NCI-H446 (cell line): Measurements from ENCODE around the gene PRDX5.

Source experiments
- DNase-seq, 2 experiments: peaks; one replicate each; lab custom pipeline; 2025; lab: John Stamatoyannopoulos, UW

Gene PRDX5

DNA sequence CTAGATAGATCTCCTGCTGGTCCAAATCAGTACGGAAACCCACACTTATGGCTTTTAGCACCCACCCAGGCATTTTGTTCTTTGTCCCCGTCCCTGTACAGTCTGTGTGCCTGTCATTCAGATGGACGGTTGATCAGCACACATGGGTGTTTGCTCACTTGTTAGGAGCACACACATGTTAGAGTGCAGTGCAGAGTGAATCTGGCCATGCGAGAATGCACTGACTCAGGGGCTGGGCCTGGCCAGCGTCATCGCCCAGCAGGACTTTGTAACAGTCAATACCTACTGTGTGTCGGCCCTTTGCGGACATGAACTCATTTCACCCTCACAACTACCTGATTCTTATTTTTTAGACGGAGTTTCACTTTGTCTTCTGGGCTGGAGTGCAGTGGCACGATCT lies 44.4 kb downstream of the PRDX5 start:
- DNase-seq = no peak

DNA sequence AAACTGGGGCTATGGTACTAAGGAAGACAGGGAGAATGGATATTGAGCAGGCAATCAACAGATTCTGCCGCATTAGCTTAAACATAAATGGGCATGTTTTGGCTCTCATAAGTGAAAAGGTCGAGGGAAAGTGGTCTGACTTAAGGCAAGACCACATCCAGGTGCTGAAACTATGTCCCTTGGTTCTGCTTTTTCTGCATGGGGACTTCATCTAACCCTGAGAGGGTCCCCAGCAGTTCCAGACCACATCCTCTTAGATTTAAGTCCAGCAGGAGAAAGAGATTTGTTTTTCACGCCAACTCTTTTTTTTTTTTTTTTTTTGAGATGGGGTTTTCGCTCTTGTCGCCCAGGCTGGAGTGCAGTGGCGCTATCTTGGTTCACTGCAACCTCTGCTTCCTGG lies 46.5 kb downstream of the PRDX5 start:
- no peak for DNase-seq

DNA sequence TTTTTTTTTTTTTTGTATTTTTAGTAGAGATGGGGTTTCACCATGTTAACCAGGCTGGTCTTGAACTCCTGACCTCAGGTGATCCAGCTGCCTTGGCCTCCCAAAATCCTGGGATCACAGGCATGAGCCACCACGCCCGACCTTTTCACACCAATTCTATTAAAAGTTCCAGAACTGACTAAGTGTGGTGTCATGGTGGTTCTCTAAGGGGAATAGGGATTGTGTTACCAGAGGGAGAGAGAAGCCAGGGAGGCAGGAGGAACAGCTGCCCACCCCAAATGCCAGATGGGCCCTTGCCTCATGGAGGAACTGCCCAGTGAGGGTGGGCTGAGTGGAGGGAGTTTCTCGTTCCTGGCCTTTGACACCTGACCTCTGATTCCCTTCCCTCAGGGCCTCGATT lies 47.0 kb downstream of the PRDX5 start:
- no peak for DNase-seq

DNA sequence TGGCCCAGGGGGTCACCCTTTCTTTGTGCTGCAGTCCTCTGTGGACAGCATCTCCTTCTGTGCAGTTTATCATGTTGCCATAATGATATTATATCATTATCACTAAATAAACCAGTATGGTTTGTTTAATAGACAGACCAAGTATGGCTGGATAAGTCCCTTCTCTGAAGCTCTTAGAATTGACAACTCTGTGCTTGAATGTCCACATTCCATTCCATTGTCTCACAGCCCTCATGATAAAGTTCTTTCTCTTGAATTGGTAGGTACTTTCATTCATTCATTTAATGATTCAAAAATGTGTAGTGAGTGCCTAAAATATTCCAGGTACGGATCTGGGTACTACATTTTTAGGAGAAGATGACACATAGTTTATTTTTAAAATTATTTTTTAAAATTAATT lies 48.8 kb downstream of the PRDX5 start:
- DNase-seq = no peak

DNA sequence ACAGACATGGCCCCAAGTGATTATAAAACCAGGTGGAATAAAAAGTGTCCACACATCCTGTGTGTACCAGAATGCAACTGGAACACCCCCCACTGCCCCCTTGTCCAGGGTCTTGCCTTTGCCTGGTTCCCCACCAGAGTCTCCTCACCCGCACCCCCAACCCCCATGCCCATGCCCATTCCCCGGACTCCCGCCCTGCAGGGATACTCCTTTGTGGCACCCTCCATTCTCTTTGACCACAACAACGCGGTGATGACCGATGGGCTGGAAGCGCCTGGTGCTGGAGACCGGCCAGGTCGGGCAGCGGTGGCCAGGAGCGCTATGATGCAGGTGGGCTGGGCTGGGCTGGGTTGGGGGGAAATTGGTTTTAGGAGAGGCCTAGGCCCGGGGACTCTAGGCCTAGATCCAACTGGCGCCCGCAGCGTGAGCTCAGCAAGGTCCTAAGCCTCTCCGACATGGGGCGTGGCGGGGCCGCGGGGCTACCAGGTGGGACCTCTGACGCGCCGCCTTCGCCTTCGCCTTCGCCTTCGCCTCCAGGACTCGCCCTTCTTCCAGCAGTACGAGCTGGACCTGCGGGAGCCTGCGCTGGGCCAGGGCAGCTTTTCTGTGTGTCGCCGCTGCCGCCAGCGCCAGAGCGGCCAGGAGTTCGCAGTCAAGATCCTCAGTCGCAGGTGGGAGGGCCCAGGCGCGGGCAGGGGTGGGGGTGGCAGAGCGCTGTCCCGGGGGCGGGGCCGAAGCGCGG lies 50.2 kb downstream of the PRDX5 start:
- no peak for DNase-seq

DNA sequence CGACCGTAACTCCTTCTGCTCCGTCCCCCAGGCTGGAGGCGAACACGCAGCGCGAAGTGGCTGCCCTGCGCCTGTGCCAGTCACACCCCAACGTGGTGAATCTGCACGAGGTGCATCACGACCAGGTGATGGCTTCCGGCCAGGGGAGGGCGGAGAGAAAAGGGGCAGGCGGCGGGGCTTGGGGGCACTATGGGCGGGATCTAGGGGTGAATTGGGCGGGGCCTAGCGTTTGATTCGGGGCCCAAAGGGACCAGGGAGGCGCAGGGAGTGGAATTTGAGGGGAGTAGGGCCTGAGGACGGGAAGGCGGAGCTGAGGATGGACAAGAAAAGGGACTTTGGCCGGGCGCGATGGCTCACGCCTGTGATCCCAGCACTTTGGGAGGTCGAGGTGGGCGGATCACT lies 50.8 kb downstream of the PRDX5 start:
- DNase-seq = no peak

DNA sequence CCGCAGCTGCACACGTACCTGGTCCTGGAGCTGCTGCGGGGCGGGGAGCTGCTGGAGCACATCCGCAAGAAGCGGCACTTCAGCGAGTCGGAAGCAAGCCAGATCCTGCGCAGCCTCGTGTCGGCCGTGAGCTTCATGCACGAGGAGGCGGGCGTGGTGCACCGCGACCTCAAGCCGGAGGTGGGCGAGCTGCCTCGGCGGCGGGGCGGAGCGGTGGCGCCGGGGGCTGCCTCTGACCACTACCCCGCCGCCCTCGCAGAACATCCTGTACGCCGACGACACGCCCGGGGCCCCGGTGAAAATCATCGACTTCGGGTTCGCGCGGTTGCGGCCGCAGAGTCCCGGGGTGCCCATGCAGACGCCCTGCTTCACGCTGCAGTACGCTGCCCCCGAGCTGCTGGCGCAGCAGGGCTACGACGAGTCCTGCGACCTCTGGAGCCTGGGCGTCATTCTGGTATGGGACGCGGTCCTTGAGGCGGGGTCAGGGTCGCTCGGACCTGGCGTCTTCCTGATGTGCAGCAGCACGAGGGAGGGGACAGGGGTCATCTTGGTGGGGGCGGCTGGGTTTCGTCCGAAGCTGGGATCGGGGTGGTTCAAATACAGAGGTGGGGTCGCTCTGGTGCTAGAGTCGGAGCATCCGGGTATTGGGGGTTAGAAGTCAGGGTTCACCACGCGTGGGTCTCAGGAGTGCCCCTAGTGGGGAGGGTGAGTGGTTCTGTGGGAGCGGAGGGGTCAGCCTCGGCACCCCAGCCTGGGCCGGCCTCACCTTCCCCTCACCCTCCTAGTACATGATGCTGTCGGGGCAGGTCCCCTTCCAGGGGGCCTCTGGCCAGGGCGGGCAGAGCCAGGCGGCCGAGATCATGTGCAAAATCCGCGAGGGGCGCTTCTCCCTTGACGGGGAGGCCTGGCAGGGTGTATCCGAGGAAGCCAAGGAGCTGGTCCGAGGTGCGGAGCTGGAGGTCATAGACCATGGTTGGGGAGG lies 51.8 kb downstream of the PRDX5 start:
- no peak for DNase-seq

DNA sequence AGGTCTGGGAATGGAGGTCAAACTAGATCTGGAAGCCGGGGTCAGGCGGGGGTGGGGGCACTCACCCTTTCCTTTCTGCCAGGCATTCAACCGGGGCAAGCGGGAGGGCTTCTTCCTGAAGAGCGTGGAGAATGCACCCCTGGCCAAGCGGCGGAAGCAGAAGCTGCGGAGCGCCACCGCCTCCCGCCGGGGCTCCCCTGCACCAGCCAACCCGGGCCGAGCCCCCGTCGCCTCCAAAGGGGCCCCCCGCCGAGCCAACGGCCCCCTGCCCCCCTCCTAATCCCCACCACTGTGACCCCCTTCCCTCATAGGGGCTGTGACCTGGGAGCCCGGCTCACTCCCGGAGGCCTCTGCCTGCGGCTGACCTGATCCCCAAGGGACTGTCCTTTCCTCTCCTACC lies 53.3 kb downstream of the PRDX5 start:
- no peak for DNase-seq
